Esophagus muscularis mucosa (tissue), 4 donors: Measurements from ENCODE around the gene WNT8A. TPM values are rescaled to one million over a fixed set of nuclear protein-coding genes. Genes with fewer than 3 reads are reported as not detected.

Experiments used
- DNase-seq: peaks from one replicate; pipeline ENCODE4 v3.0.0-alpha.2; 2017; ENCODE audit errors: extremely low spot score
- H3K27ac ChIP-seq, 4 donors: fragments of 200-600 bp; sonication (generic); replicated peaks in 1 of 4; 1 replicate in 3 of 4; 2 replicates in 1 of 4; pipeline ENCODE4 v1.5.1; 2016 to 2019; ENCODE audit warnings: mild to moderate bottlenecking in 1 of 4
- H3K27me3 ChIP-seq, 4 donors: fragments of 200-600 bp; sonication (generic); one replicate each; pipeline versions ENCODE4 v1.5.1 to v1.6.0; 2016 to 2019
- H3K36me3 ChIP-seq, 4 donors: fragments of 200-600 bp; sonication (generic); one replicate each; pipeline ENCODE4 v1.5.1; 2016 to 2019
- H3K4me1 ChIP-seq, 4 donors: fragments of 200-600 bp; sonication (generic); one replicate each; pipeline ENCODE4 v1.5.1; 2016 to 2019
- H3K4me3 ChIP-seq, 4 donors: fragments of 200-600 bp; sonication (generic); 1 replicate in 2 of 4; 2 replicates in 2 of 4; pipeline ENCODE4 v1.5.1; 2016 to 2019; ENCODE audit warnings: mild to moderate bottlenecking in 4 of 4, moderate library complexity in 1 of 4
- H3K9me3 ChIP-seq, 4 donors: fragments of 200-600 bp; sonication (generic); 1 replicate in 3 of 4; 2 replicates in 1 of 4; pipeline ENCODE4 v1.5.1; 2016 to 2019
- CTCF ChIP-seq, 3 experiments: fragments of 200-600 bp in 2 of 3; fragments of 450-650 bp in 1 of 3; sonication (generic) in 2 of 3; IDR thresholded peaks; one replicate each; pipeline ENCODE4 v1.5.1; 2017 to 2019; ENCODE audit warnings: antibody characterized with exemption in 3 of 3, mild to moderate bottlenecking in 2 of 3, moderate library complexity in 1 of 3
- EP300 ChIP-seq: sonication (generic); formaldehyde crosslinking; IDR thresholded peaks from one replicate; pipeline ENCODE4 v1.6.1; 2017; ENCODE audit warnings: antibody characterized with exemption
- POLR2A ChIP-seq: fragments of 450-650 bp; IDR thresholded peaks from one replicate; pipeline ENCODE4 v1.6.1; 2017; ENCODE audit warnings: antibody characterized with exemption, moderate library complexity, mild to moderate bottlenecking, low read depth
- POLR2AphosphoS5 ChIP-seq, 2 donors: sonication (generic); formaldehyde crosslinking; IDR thresholded peaks; one replicate each; pipeline ENCODE4 v1.6.1; 2017; ENCODE audit warnings: antibody characterized with exemption in 2 of 2
- WGBS: methylation state at CpG from one replicate; pipeline ENCODE4 v1.1.5; 2018; 5-methylcytosine and 5-hydroxymethylcytosine counted together
- intact Hi-C: fragments of 100-400 bp; cut with DNase I; formaldehyde crosslinking; loops from one replicate; pipeline ENCODE4 v1.15.1; 2023
- total RNA-seq, 4 donors: library from RNA; depleted of rRNA; stranded (reverse); fragments of >200 nt; gene quantifications; one replicate each; pipeline versions ENCODE4 v1.1.0 to v1.2.1, GENCODE V29; 2016

WNT8A gene
- total RNA-seq, 4 donors from 2014 or later: not detected

DNA sequence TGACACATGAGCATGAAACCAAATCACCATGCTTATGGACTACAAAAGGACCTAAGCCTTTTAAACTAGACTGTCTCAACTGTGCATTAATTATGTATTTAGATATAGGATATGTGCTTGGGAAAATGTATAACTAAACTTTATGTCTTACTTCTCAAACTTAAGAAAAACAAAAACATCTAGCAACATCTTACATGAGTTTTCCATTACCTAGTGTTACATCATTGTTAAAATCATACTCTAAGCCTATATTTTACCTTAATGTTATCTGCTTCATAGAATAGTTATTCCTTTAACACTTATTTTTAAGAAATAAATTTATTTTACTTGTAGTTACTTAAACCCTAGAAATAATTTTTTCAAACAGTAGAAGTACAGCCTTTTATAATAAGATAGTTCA, 31.4 kb downstream of the WNT8A start:
- Histone ChIP-seq H3K9me3 (no peaks in the 10 kb centered on the region), H3K4me3 (no peak overlapping the region), H3K36me3 (no peaks in the 10 kb centered on the region), H3K27me3 (no peaks in the 10 kb centered on the region), H3K4me1 (peaks cover 0 to 13% (median 8%) of the 10 kb centered on the region in 4 donors), H3K27ac (no peak overlapping the region)
- DNase-seq: no peak
- intact Hi-C loops: no loop called here
- TF ChIP-seq CTCF (IDR thresholded peaks at IDR 0.05) (no peak), POLR2AphosphoS5 (IDR thresholded peaks at IDR 0.05) (no peak), POLR2A (no peak)

GRCh38 chr5:138128334-138128733, 44.5 kb downstream of the WNT8A start:
- no peaks in the 10 kb centered on the region for H3K9me3 ChIP-seq
- DNase-seq: no peak
- TF ChIP-seq EP300 (no peak), CTCF (IDR thresholded peaks at IDR 0.05) (no peak), POLR2AphosphoS5 (IDR thresholded peaks at IDR 0.05) (no peak), POLR2A (no peak)
- intact Hi-C loops: no loop called here
- no peak overlapping the region for H3K27ac ChIP-seq
- no peak overlapping the region for H3K4me3 ChIP-seq
- no peaks in the 10 kb centered on the region for H3K36me3 ChIP-seq
- H3K4me1 ChIP-seq: peaks cover 0 to 4% (median 0%) of the 10 kb centered on the region in 4 donors
- WGBS: 77% methylated on average over 5 of the region's 5 CpGs
- no peaks in the 10 kb centered on the region for H3K27me3 ChIP-seq

GRCh38 chr5:138129347-138129746, 45.5 kb downstream of the WNT8A start:
- no peaks in the 10 kb centered on the region for H3K9me3 ChIP-seq
- peaks cover 0 to 4% (median 0%) of the 10 kb centered on the region in 4 donors for H3K4me1 ChIP-seq
- no peak overlapping the region for H3K4me3 ChIP-seq
- intact Hi-C loops: no loop called here
- WGBS: 92% methylated on average over 6 of the region's 6 CpGs
- H3K36me3 ChIP-seq: no peaks in the 10 kb centered on the region
- H3K27me3 ChIP-seq: no peaks in the 10 kb centered on the region
- TF ChIP-seq POLR2A: no peak
- no peak for TF ChIP-seq EP300
- no peak for TF ChIP-seq POLR2AphosphoS5 (IDR thresholded peaks at IDR 0.05)
- no peak for TF ChIP-seq CTCF (IDR thresholded peaks at IDR 0.05)
- no peak for DNase-seq
- H3K27ac ChIP-seq: no peak overlapping the region

GRCh38 chr5:138132543-138132942, 48.7 kb downstream of the WNT8A start:
- DNase-seq: no peak
- Histone ChIP-seq H3K27me3 (no peaks in the 10 kb centered on the region), H3K4me1 (peaks cover 0 to 4% (median 0%) of the 10 kb centered on the region in 4 donors), H3K4me3 (peak overlapping the region in 1 of 4 donors; percentile 42), H3K36me3 (no peaks in the 10 kb centered on the region), H3K27ac (no peak overlapping the region), H3K9me3 (no peaks in the 10 kb centered on the region)
- TF ChIP-seq POLR2AphosphoS5 (IDR thresholded peaks at IDR 0.05) (no peak), CTCF (IDR thresholded peaks at IDR 0.05) (no peak), POLR2A (no peak), EP300 (no peak)
- WGBS: 90% methylated on average over 7 of the region's 7 CpGs
- intact Hi-C loops: loop anchor here (5.0 to 10.0 kb wide), 2 partner anchors 95 to 358 kb away; no protein-coding TSS in a partner anchor
